ENCODE results near the gene TMEM125. TPM values are rescaled to one million over a fixed set of nuclear protein-coding genes. Genes with fewer than 3 reads are reported as not detected.

The TMEM125 gene
- total RNA-seq, 3 donors from 2014 or later = 19.3 to 30.1 TPM; not detected in 1

DNA sequence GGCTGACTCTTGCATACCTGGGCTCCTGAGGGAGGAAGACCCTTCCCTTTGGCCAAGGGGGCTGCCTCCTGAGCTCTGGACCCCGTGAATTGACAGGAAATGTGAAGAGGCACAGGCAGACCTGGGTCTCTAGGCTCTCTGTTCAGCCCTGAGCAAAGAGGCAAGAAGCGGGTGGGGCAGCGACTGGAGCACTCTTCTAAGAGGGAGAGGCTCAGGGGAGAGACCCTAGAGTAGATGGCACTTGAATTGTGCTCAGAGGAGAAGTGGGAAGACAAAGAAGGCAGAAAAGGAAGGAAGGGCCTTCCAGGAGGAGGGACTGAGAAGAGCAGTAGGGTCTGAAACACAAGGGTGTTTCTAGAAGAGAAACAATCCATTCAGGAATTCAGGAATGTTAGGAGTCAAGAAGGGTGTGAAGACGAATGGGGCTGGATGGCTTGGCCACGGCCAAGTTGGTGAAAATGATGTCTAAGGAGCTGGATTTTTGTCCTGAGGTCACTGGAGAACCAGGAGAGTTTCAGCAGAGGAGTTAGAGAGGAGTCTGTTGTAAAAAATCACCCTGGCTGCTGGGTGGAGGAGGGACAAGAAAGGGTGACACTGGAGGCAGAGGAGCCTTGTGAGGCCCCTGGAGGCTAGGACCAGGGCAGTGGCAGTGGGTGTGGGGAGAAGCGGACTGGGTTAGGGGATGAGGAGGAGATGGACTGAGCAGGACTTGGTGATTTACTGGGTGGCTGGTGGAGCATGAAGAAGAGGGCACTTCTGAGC, 36.3 kb downstream of the TMEM125 start:
- intact Hi-C loops (cut with DNase I; ENCODE audit: low total_unique reads) = no loop called here
- H3K27ac ChIP-seq = no peak overlapping the region
- H3K27me3 ChIP-seq = no peaks in the 10 kb centered on the region
- no peaks in the 10 kb centered on the region for H3K36me3 ChIP-seq
- TF ChIP-seq POLR2A (IDR thresholded peaks at IDR 0.05) (no peak), POLR2AphosphoS5 (IDR thresholded peaks at IDR 0.05) (no peak)
- TF ChIP-seq, protein P1, sequence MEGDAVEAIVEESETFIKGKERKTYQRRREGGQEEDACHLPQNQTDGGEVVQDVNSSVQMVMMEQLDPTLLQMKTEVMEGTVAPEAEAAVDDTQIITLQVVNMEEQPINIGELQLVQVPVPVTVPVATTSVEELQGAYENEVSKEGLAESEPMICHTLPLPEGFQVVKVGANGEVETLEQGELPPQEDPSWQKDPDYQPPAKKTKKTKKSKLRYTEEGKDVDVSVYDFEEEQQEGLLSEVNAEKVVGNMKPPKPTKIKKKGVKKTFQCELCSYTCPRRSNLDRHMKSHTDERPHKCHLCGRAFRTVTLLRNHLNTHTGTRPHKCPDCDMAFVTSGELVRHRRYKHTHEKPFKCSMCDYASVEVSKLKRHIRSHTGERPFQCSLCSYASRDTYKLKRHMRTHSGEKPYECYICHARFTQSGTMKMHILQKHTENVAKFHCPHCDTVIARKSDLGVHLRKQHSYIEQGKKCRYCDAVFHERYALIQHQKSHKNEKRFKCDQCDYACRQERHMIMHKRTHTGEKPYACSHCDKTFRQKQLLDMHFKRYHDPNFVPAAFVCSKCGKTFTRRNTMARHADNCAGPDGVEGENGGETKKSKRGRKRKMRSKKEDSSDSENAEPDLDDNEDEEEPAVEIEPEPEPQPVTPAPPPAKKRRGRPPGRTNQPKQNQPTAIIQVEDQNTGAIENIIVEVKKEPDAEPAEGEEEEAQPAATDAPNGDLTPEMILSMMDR (IDR thresholded peaks at IDR 0.05) = no peak
- H3K9me3 ChIP-seq = no peaks in the 10 kb centered on the region
- no peak for DNase-seq (ENCODE audit: low spot score in 2 of 2)
- H3K4me3 ChIP-seq = no peak overlapping the region
- H3K4me1 ChIP-seq = no peaks in the 10 kb centered on the region

DNA sequence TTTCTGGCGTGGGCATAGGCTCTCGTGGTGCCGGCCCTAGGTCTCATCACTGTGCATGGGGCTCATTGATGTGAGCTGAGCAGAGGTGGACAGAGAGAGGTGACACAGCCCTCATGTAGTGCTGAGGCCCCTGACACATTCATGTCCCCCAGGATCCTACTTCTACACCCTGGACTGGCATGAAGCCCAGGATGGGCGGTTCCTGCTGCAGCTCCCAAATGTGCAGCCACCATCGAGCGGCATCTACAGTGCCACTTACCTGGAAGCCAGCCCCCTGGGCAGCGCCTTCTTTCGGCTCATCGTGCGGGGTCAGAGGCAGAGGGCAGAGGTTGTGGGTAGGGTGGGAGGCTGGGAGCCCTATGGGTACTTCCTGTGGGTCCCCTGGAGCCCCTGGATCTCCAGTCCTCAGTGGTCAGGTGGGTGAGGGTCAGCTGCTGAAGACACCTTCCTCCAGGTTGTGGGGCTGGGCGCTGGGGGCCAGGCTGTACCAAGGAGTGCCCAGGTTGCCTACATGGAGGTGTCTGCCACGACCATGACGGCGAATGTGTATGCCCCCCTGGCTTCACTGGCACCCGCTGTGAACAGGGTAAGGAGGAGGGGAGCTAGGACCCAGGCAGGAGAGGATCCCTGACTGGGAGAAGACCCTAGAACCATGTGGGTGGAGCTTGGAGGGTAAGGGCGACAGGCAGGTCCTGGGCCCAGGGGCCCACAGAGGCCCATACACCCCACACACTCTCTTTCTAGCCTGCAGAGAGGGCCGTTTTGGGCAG, 37.1 kb downstream of the TMEM125 start:
- Histone ChIP-seq H3K27ac (no peak overlapping the region), H3K4me1 (no peaks in the 10 kb centered on the region)

DNA sequence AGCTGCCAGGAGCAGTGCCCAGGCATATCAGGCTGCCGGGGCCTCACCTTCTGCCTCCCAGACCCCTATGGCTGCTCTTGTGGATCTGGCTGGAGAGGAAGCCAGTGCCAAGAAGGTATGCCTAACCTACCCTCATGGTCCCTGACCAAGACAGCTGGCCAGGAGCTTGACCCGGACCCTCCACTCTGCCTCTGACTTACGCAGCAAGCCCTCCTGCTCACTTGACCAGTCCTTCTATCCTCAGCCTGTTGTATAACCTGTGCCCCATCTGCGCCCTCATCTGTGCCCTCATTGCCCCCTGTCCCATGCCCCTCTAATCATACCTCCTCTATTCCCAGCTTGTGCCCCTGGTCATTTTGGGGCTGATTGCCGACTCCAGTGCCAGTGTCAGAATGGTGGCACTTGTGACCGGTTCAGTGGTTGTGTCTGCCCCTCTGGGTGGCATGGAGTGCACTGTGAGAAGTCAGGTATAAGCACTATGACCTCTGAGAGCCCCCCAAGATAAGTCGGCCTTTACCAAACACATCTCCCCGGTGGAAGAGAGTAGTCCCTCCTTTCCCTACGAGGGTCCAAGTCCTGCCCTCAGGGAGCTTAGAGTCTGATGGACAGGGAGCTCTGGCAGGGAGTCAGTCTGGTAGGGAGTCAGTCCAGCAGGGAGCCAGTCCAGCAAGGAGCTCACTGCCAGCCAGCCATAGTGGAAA, 37.8 kb downstream of the TMEM125 start:
- no peaks in the 10 kb centered on the region for H3K36me3 ChIP-seq
- no peaks in the 10 kb centered on the region for H3K4me1 ChIP-seq
- H3K4me3 ChIP-seq = no peak overlapping the region
- H3K9me3 ChIP-seq = no peaks in the 10 kb centered on the region
- peak in 1 of 2 donors; percentile 34 for DNase-seq (ENCODE audit: low spot score in 2 of 2)
- no peak overlapping the region for H3K27ac ChIP-seq
- intact Hi-C loops (cut with DNase I; ENCODE audit: low total_unique reads) = no loop called here
- no peak for TF ChIP-seq POLR2A (IDR thresholded peaks at IDR 0.05)
- no peak for TF ChIP-seq POLR2AphosphoS5 (IDR thresholded peaks at IDR 0.05)
- TF ChIP-seq, protein P1 (IDR thresholded peaks at IDR 0.05) = no peak
- H3K27me3 ChIP-seq = no peaks in the 10 kb centered on the region

More for the DNA sequence above, 37.1 kb downstream of the TMEM125 start:
- H3K9me3 ChIP-seq = no peaks in the 10 kb centered on the region
- H3K36me3 ChIP-seq = no peaks in the 10 kb centered on the region
- intact Hi-C loops (cut with DNase I; ENCODE audit: low total_unique reads) = no loop called here
- TF ChIP-seq, protein P1 (IDR thresholded peaks at IDR 0.05) = no peak
- TF ChIP-seq POLR2A (IDR thresholded peaks at IDR 0.05) (no peak), POLR2AphosphoS5 (IDR thresholded peaks at IDR 0.05) (no peak)
- peak in 1 of 2 donors; percentile 35 for DNase-seq (ENCODE audit: low spot score in 2 of 2)
- H3K4me3 ChIP-seq = no peak overlapping the region
- no peaks in the 10 kb centered on the region for H3K27me3 ChIP-seq

DNA sequence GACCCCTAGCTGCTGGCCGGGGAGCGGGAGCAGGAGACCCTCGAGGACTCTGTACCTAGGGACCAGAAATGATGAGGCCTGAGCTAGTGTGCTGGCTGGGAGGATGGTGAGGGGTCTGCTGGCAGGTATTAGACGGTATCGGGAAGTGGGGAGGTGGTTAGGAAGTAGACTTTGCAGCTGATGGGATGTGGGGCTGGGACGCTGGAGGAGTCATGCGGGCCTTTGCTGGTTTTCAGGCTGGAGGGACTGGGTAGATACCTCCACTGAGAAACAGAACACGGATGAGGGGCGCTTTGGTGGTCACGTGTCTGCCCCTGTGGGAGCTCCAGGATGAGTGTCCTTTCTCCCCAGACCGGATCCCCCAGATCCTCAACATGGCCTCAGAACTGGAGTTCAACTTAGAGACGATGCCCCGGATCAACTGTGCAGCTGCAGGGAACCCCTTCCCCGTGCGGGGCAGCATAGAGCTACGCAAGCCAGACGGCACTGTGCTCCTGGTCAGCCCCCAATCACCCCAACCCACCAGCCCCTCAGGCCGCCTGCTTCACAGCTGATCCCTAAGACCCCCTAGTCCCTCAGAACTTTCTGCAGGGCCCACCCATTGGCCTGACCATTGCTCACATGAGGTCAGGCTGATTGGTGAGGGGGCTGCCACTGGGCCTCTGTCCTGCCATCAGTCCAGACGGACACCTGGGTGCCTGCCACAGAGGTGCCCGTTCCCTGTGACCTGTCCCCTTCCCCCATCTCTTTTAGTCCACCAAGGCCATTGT, 39.0 kb downstream of the TMEM125 start:
- no peaks in the 10 kb centered on the region for H3K27me3 ChIP-seq
- no peaks in the 10 kb centered on the region for H3K36me3 ChIP-seq
- TF ChIP-seq, protein P1 (IDR thresholded peaks at IDR 0.05) = no peak
- TF ChIP-seq POLR2A (IDR thresholded peaks at IDR 0.05) (no peak), POLR2AphosphoS5 (IDR thresholded peaks at IDR 0.05) (no peak)
- no peaks in the 10 kb centered on the region for H3K9me3 ChIP-seq
- intact Hi-C loops (cut with DNase I; ENCODE audit: low total_unique reads) = no loop called here
- no peak for DNase-seq (ENCODE audit: low spot score in 2 of 2)
- H3K4me3 ChIP-seq = no peak overlapping the region
- H3K4me1 ChIP-seq = no peaks in the 10 kb centered on the region
- no peak overlapping the region for H3K27ac ChIP-seq

All from breast epithelium (tissue), 4 donors.